ENCODE results near the gene GPR158. TPM values are rescaled to one million over a fixed set of nuclear protein-coding genes. Genes with fewer than 3 reads are reported as not detected.

GPR158 gene
- total and polyA plus RNA-seq, 2 of the 8 experiments (the other 6 are each of a cell fraction or from before 2014, with no cell fraction given), result 0.14 to 0.78 TPM

DNA sequence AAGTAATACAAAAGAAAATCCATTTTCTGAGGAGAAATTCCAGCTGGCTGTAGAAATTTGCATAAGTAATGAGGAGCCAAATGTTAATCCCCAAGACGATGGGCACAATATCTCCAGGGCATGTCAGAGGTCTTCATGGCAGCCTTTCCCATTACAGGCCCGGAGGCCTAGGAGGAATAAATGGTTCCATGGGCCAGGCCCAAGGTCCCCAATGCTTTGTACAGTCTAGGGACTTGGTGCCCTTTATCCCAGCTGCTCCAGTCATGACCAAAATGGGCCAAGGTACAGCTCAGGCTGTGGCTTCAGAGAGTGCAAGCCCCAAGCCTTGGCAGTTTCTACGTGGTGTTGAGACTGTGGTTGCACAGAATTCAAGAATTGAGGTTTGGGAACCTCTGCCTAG, 182.5 kb downstream of the GPR158 start:
- H3K9ac ChIP-seq (replicated peaks in 1 of 4; ENCODE audit: extremely low read depth in 1 of 4, low read depth in 3 of 4, low read length in 3 of 4), result no peak overlapping the region
- FAIRE-seq, result no peak
- no peaks in the 10 kb centered on the region for H3K79me2 ChIP-seq (ENCODE audit: control insufficient read depth in 1 of 2, insufficient read depth in 2 of 2, low read length in 2 of 2)
- H3K9me3 ChIP-seq (ENCODE audit: insufficient read depth in 2 of 2, low read depth in 1 of 2, low read length in 1 of 2), result peaks cover 24 to 25% of the 10 kb centered on the region in 2 experiments
- no peaks in the 10 kb centered on the region for H3K4me1 ChIP-seq (replicated peaks in 1 of 4; ENCODE audit: control insufficient read depth in 3 of 4, insufficient read depth in 4 of 4, low read length in 3 of 4)
- no peak overlapping the region for H3K56ac ChIP-seq (replicated peaks; ENCODE audit: insufficient read length, low read depth, low read length)
- no peak overlapping the region for H3K14ac ChIP-seq (ENCODE audit: insufficient read length)
- TF ChIP-seq CTBP2 (IDR thresholded peaks at IDR 0.05; ENCODE audit: borderline replicate concordance, insufficient read depth, insufficient read length, low read length) (no peak), RBBP5 (IDR thresholded peaks at IDR 0.05; ENCODE audit: borderline replicate concordance, low read depth, low read length) (no peak), ASH2L (IDR thresholded peaks at IDR 0.05; ENCODE audit: low read length) (no peak), KDM5A (IDR thresholded peaks at IDR 0.05; ENCODE audit: low read length) (no peak)
- TF ChIP-seq, protein P1, sequence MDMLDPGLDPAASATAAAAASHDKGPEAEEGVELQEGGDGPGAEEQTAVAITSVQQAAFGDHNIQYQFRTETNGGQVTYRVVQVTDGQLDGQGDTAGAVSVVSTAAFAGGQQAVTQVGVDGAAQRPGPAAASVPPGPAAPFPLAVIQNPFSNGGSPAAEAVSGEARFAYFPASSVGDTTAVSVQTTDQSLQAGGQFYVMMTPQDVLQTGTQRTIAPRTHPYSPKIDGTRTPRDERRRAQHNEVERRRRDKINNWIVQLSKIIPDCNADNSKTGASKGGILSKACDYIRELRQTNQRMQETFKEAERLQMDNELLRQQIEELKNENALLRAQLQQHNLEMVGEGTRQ (IDR thresholded peaks at IDR 0.05; ENCODE audit: low read length), result no peak
- H3K18ac ChIP-seq (ENCODE audit: extremely low read depth, low read length), result no peak overlapping the region
- no peak overlapping the region for H2BK5ac ChIP-seq (ENCODE audit: low read depth, low read length)
- 87% methylated on average over 3 of the region's 3 CpGs; no CpG with 5 or more reads in 1 of the 2 experiments for WGBS, 2 experiments (ENCODE audit: extremely low coverage in 1 of 2, insufficient coverage in 1 of 2, insufficient read length in 1 of 2, insufficient replicate concordance in 2 of 2, low coverage in 1 of 2, low lambda C conversion rate in 2 of 2, missing lambda C conversion rate in 1 of 2)
- no peak overlapping the region for H2AK5ac ChIP-seq (ENCODE audit: low read depth, low read length)
- H3K27me3 ChIP-seq (replicated peaks in 1 of 4; ENCODE audit: control insufficient read depth in 3 of 4, extremely low read depth in 1 of 4, insufficient read depth in 3 of 4, low read length in 3 of 4), result no peaks in the 10 kb centered on the region
- H4K5ac ChIP-seq (ENCODE audit: insufficient read length, low read depth, low read length), result no peak overlapping the region
- POLR2A ChIA-PET (ENCODE audit: partially characterized antibody), result no interaction called here
- H3K23me2 ChIP-seq (ENCODE audit: low read depth, low read length), result no peaks in the 10 kb centered on the region
- H4K91ac ChIP-seq (replicated peaks; ENCODE audit: insufficient read length, low read length), result no peak overlapping the region
- H4K20me1 ChIP-seq (replicated peaks in 1 of 2; ENCODE audit: control insufficient read depth in 1 of 2, insufficient read depth in 2 of 2, low read length in 2 of 2), result no peaks in the 10 kb centered on the region
- H3K4me3 ChIP-seq (ENCODE audit: extremely low read depth in 1 of 4, insufficient read depth in 2 of 4, low read depth in 3 of 4, low read length in 4 of 4), result no peak overlapping the region
- no peak overlapping the region for H3K27ac ChIP-seq (ENCODE audit: low read depth, low read length)
- no peak overlapping the region for H2AFZ ChIP-seq (ENCODE audit: low read length)
- peaks cover 0 to 7% (median 0%) of the 10 kb centered on the region in 4 experiments; a peak in 1 of 8 replicates for H3K36me3 ChIP-seq (ENCODE audit: control insufficient read depth in 2 of 4, insufficient read depth in 4 of 4, low read length in 3 of 4)
- H2BK15ac ChIP-seq (ENCODE audit: low read length), result no peak overlapping the region
- no peak overlapping the region for H4K8ac ChIP-seq (ENCODE audit: extremely low read depth, insufficient read depth, low read length)
- no peaks in the 10 kb centered on the region for H3K79me1 ChIP-seq (ENCODE audit: low read depth, low read length)
- H3K4ac ChIP-seq (replicated peaks; ENCODE audit: insufficient read length, low read depth, low read length), result no peak overlapping the region
- no peak overlapping the region for H2BK120ac ChIP-seq (replicated peaks; ENCODE audit: low read depth, low read length)
- no peak overlapping the region for H2BK12ac ChIP-seq (ENCODE audit: low read depth, low read length)
- no peak for DNase-seq (ENCODE audit: low read depth in 1 of 2, low spot score in 2 of 2)
- no peak overlapping the region for H3K23ac ChIP-seq (ENCODE audit: insufficient read length)
- H2BK20ac ChIP-seq (ENCODE audit: low read length), result no peak overlapping the region
- CTCF ChIA-PET (ENCODE audit: partially characterized antibody), result no interaction called here
- no peak overlapping the region for H3K4me2 ChIP-seq (ENCODE audit: insufficient read depth in 1 of 2, low read depth in 2 of 2, low read length in 2 of 2)
